ENCODE results near the gene GBGT1.

GBGT1 gene

DNA sequence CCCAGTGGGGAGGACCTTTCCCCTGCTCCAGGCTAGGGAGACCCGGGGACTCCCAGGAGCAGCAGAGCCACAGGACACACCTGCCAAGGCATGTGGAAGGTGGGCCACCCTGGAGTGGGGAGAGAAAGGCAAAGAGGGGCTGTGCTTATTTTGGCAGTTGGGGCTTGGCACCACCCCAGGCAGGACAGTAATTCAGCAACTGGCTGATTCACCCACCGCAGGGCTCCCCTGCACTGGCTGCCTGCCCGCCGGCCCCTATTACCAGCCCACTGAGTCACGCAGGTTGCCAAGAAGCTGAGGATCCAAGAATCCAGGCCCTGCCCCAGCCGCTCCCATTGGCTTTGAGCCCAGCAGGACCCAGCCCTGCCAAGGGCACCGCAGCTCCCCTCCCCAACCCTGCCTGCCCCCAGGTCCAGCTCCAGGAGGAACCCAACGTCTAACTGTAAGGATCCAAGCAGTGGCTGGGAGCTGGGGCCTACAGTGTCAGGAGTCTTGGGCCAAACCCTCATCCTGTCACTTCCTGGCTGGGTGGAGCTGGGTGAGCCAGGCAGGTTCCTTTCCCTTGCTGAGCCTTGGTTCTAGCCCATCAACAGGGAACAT, 28.5 kb downstream of the GBGT1 start:
- Histone ChIP-seq H3K4me2 (ENCODE audit: low read length) (no peak overlapping the region), H3K27me3 (ENCODE audit: insufficient read depth, low read length) (no peaks in the 10 kb centered on the region), H3K4me3 (ENCODE audit: low read depth, low read length, poor library complexity, severe bottlenecking) (no peak overlapping the region), H3K9ac (ENCODE audit: low read length) (no peak overlapping the region), H3F3A (ENCODE audit: insufficient read depth, low read length) (no peaks in the 10 kb centered on the region), H3K27ac (ENCODE audit: low read depth, low read length, poor library complexity, severe bottlenecking) (no peak overlapping the region), H3K9me2 (ENCODE audit: low read depth, low read length) (no peaks in the 10 kb centered on the region), H3K36me3 (ENCODE audit: insufficient read depth, low read length) (no peaks in the 10 kb centered on the region), H3K79me2 (ENCODE audit: insufficient read depth, low read length) (no peaks in the 10 kb centered on the region), H3K4me1 (ENCODE audit: insufficient read depth, low read length, severe bottlenecking) (peaks cover 11% of the 10 kb centered on the region), H3K9me3 (ENCODE audit: low read length) (no peaks in the 10 kb centered on the region), H2AFZ (ENCODE audit: low read length) (no peak overlapping the region), H4K20me1 (ENCODE audit: insufficient read depth, low read length) (no peaks in the 10 kb centered on the region)
- no peak for TF ChIP-seq EZH2 (IDR thresholded peaks at IDR 0.05; ENCODE audit: borderline replicate concordance, low read length)
- TF ChIP-seq, protein P1, sequence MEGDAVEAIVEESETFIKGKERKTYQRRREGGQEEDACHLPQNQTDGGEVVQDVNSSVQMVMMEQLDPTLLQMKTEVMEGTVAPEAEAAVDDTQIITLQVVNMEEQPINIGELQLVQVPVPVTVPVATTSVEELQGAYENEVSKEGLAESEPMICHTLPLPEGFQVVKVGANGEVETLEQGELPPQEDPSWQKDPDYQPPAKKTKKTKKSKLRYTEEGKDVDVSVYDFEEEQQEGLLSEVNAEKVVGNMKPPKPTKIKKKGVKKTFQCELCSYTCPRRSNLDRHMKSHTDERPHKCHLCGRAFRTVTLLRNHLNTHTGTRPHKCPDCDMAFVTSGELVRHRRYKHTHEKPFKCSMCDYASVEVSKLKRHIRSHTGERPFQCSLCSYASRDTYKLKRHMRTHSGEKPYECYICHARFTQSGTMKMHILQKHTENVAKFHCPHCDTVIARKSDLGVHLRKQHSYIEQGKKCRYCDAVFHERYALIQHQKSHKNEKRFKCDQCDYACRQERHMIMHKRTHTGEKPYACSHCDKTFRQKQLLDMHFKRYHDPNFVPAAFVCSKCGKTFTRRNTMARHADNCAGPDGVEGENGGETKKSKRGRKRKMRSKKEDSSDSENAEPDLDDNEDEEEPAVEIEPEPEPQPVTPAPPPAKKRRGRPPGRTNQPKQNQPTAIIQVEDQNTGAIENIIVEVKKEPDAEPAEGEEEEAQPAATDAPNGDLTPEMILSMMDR (IDR thresholded peaks at IDR 0.05; ENCODE audit: low read length): no peak

- Histone ChIP-seq H3K27ac (ENCODE audit: low read depth, low read length, poor library complexity, severe bottlenecking) (no peak overlapping the region), H3K4me2 (ENCODE audit: low read length) (no peak overlapping the region; the same call in 1 of the 2 replicates), H3K27me3 (ENCODE audit: insufficient read depth, low read length) (no peaks in the 10 kb centered on the region), H3K4me1 (ENCODE audit: insufficient read depth, low read length, severe bottlenecking) (peaks cover 11% of the 10 kb centered on the region), H3K9me3 (ENCODE audit: low read length) (no peaks in the 10 kb centered on the region), H4K20me1 (ENCODE audit: insufficient read depth, low read length) (no peaks in the 10 kb centered on the region), H3K4me3 (ENCODE audit: low read depth, low read length, poor library complexity, severe bottlenecking) (no peak overlapping the region), H3K79me2 (ENCODE audit: insufficient read depth, low read length) (no peaks in the 10 kb centered on the region), H3K9ac (ENCODE audit: low read length) (no peak overlapping the region), H3K36me3 (ENCODE audit: insufficient read depth, low read length) (no peaks in the 10 kb centered on the region), H2AFZ (ENCODE audit: low read length) (no peak overlapping the region), H3K9me2 (ENCODE audit: low read depth, low read length) (no peaks in the 10 kb centered on the region), H3F3A (ENCODE audit: insufficient read depth, low read length) (no peaks in the 10 kb centered on the region)
- TF ChIP-seq EZH2 (IDR thresholded peaks at IDR 0.05; ENCODE audit: borderline replicate concordance, low read length): no peak
- TF ChIP-seq, protein P1 (IDR thresholded peaks at IDR 0.05; ENCODE audit: low read length): no peak
These were observed 29.1 kb downstream of the GBGT1 start for GRCh38 chr9:133134388-133135145.

GRCh38 chr9:133133681-133134387, 29.9 kb downstream of the GBGT1 start:
- Histone ChIP-seq H3K27me3 (ENCODE audit: insufficient read depth, low read length) (no peaks in the 10 kb centered on the region), H4K20me1 (ENCODE audit: insufficient read depth, low read length) (no peaks in the 10 kb centered on the region), H3F3A (ENCODE audit: insufficient read depth, low read length) (no peaks in the 10 kb centered on the region), H2AFZ (ENCODE audit: low read length) (no peak overlapping the region), H3K4me1 (ENCODE audit: insufficient read depth, low read length, severe bottlenecking) (peaks cover 11% of the 10 kb centered on the region), H3K36me3 (ENCODE audit: insufficient read depth, low read length) (no peaks in the 10 kb centered on the region), H3K9me2 (ENCODE audit: low read depth, low read length) (no peaks in the 10 kb centered on the region), H3K79me2 (ENCODE audit: insufficient read depth, low read length) (no peaks in the 10 kb centered on the region), H3K4me2 (ENCODE audit: low read length) (no peak overlapping the region; the same call in 1 of the 2 replicates), H3K9ac (ENCODE audit: low read length) (no peak overlapping the region; the same call in 1 of the 2 replicates), H3K4me3 (ENCODE audit: low read depth, low read length, poor library complexity, severe bottlenecking) (no peak overlapping the region), H3K27ac (ENCODE audit: low read depth, low read length, poor library complexity, severe bottlenecking) (no peak overlapping the region), H3K9me3 (ENCODE audit: low read length) (no peaks in the 10 kb centered on the region)
- TF ChIP-seq, protein P1 (IDR thresholded peaks at IDR 0.05; ENCODE audit: low read length): no peak
- no peak for TF ChIP-seq EZH2 (IDR thresholded peaks at IDR 0.05; ENCODE audit: borderline replicate concordance, low read length)

All from OCI-LY1 (cell line).